Cardiac muscle cell (in vitro differentiated cells and primary cell): ENCODE data around the gene NANS. TPM values are rescaled to one million over a fixed set of nuclear protein-coding genes. Genes with fewer than 3 reads are reported as not detected.

Source experiments
- DNase-seq, 2 donors: peaks; one replicate each; pipeline versions ENCODE4 v3.0.0 to v3.0.0-alpha.2; 2010 to 2017; ENCODE audit warnings: low read depth in 1 of 2, low spot score in 1 of 2
- H3K27ac ChIP-seq: fragments of 200-600 bp; sonication (generic); 2 replicates; pipeline ENCODE4 v1.5.1; 2016
- H3K27me3 ChIP-seq: fragments of 200-600 bp; sonication (generic); 2 replicates; pipeline ENCODE4 v1.6.0; 2016; ENCODE audit warnings: control low read depth
- H3K36me3 ChIP-seq: fragments of 200-600 bp; sonication (generic); 2 replicates; pipeline ENCODE4 v1.5.1; 2016; ENCODE audit warnings: control low read depth
- H3K4me1 ChIP-seq: fragments of 200-600 bp; sonication (generic); 2 replicates; pipeline ENCODE4 v1.8.1; 2017; ENCODE audit warnings: low read depth, mild to moderate bottlenecking, mixed run types
- H3K4me3 ChIP-seq: fragments of 200-600 bp; sonication (generic); 2 replicates; pipeline ENCODE4 v1.5.1; 2016; ENCODE audit warnings: mild to moderate bottlenecking
- H3K9me3 ChIP-seq: fragments of 200-600 bp; sonication (generic); 2 replicates; pipeline ENCODE4 v1.5.1; 2017; ENCODE audit warnings: low read depth, mild to moderate bottlenecking, control low read depth
- CTCF ChIP-seq: IDR thresholded peaks from 2 replicates; pipeline ENCODE4 v1.5.1; 2012; ENCODE audit warnings: low read depth, mild to moderate bottlenecking, low read length
- polyA plus RNA-seq: library from polyadenylated mRNA; unstranded; fragments of >200 nt; fragmentation: Nextera tagmentation; extraction: Ambion mirVana; gene quantifications from 2 replicates; pipeline ENCODE4 v1.2.1, GENCODE V29; 2016
- total RNA-seq: library from RNA; depleted of rRNA; stranded (reverse); fragments of >200 nt; gene quantifications from 2 replicates; pipeline ENCODE4 v1.2.3, GENCODE V29; 2016

Gene NANS
- total and polyA plus RNA-seq, 2 experiments from 2014 or later, result 49.4 to 95.4 TPM

- Histone ChIP-seq H3K4me1 (no peaks in the 10 kb centered on the region), H3K27me3 (no peaks in the 10 kb centered on the region), H3K27ac (no peak overlapping the region), H3K36me3 (peaks cover 7% of the 10 kb centered on the region), H3K9me3 (no peaks in the 10 kb centered on the region), H3K4me3 (no peak overlapping the region)
- no peak for TF ChIP-seq CTCF
- DNase-seq, result no peak
Measured at GRCh38 chr9:98062161-98062560, 5.6 kb downstream of the NANS start.

- H3K9me3 ChIP-seq, result no peaks in the 10 kb centered on the region
- H3K27ac ChIP-seq, result no peak overlapping the region
- no peaks in the 10 kb centered on the region for H3K27me3 ChIP-seq
- TF ChIP-seq CTCF, result no peak
- H3K36me3 ChIP-seq, result peaks cover 7% of the 10 kb centered on the region
- no peaks in the 10 kb centered on the region for H3K4me1 ChIP-seq
- H3K4me3 ChIP-seq, result no peak overlapping the region
- DNase-seq, result peak in 1 of 2 donors; percentile 30
Measured at GRCh38 chr9:98064623-98065392, 8.3 kb downstream of the NANS start.

- no peak for DNase-seq
- no peak overlapping the region for H3K27ac ChIP-seq
- no peaks in the 10 kb centered on the region for H3K27me3 ChIP-seq
- no peaks in the 10 kb centered on the region for H3K4me1 ChIP-seq
- H3K4me3 ChIP-seq, result no peak overlapping the region
- no peaks in the 10 kb centered on the region for H3K9me3 ChIP-seq
- no peak for TF ChIP-seq CTCF
- H3K36me3 ChIP-seq, result peaks cover 7% of the 10 kb centered on the region
Measured at GRCh38 chr9:98066235-98066634, 9.7 kb downstream of the NANS start.

- TF ChIP-seq CTCF, result no peak
- Histone ChIP-seq H3K4me1 (no peaks in the 10 kb centered on the region), H3K36me3 (peaks cover 7% of the 10 kb centered on the region), H3K4me3 (no peak overlapping the region), H3K9me3 (no peaks in the 10 kb centered on the region), H3K27me3 (no peaks in the 10 kb centered on the region), H3K27ac (no peak overlapping the region)
- no peak for DNase-seq
Measured at GRCh38 chr9:98067184-98067583, 10.7 kb downstream of the NANS start.

- Histone ChIP-seq H3K27me3 (no peaks in the 10 kb centered on the region), H3K36me3 (peaks cover 5% of the 10 kb centered on the region), H3K27ac (no peak overlapping the region), H3K4me3 (no peak overlapping the region), H3K9me3 (no peaks in the 10 kb centered on the region), H3K4me1 (no peaks in the 10 kb centered on the region)
- TF ChIP-seq CTCF, result no peak
- DNase-seq, result no peak
Measured at GRCh38 chr9:98069551-98069950, 13.0 kb downstream of the NANS start.
